HepG2 (cell line): ENCODE measurements around the gene FMO1. TPM values are rescaled to one million over a fixed set of nuclear protein-coding genes. Genes with fewer than 3 reads are reported as not detected.

ENCODE experiments used
- ATAC-seq: fragments of 200-7000 bp; cut with Tn5 transposase; 3 replicates; pipeline ENCODE4 v1.9.1; 2020; ENCODE audit warnings: mild to moderate bottlenecking, moderate library complexity
- BruUV-seq: library from RNA; stranded (reverse); fragments of 400-500 nt; replicated peaks from 2 replicates; lab custom pipeline; 2021; lab: Mats Ljungman, UMichigan
- CTCF ChIA-PET: fragments of 300-600 bp; formaldehyde crosslinking; extraction: SDS; loops from one replicate; lab custom pipeline; 2021; ENCODE audit warnings: low total read pairs, inconsistent platforms, low intra/inter-chr PET ratio; lab: Yijun Ruan, JAX
- POLR2A ChIA-PET: fragments of 350-600 bp; sonication (Branson Sonifier 250); formaldehyde crosslinking; loops from one replicate; lab custom pipeline; 2020; ENCODE audit warnings: antibody characterized with exemption, inconsistent platforms; lab: Yijun Ruan, JAX
- DNase-seq: peaks from one replicate; pipeline ENCODE4 v3.0.0-alpha.2; 2015; ENCODE audit warnings: low spot score
- FAIRE-seq: peaks from 3 replicates; lab custom pipeline; 2011; peaks lifted over from hg19 to GRCh38; lab: Jason Lieb, UNC
- H2AFZ ChIP-seq: one replicate; pipeline ENCODE4 v1.6.1; 2011; ENCODE audit warnings: low read length, inconsistent platforms
- H3K27ac ChIP-seq: fragments of 300-600 bp; 3 replicates; pipeline ENCODE4 v1.8.0; 2011; ENCODE audit warnings: mixed run types, mild to moderate bottlenecking, mixed read lengths, low read length, inconsistent platforms; ENCODE audit not compliant: insufficient read depth; ENCODE audit errors: extremely low read length
- H3K27me3 ChIP-seq, 2 experiments: fragments of 200-600 bp in 1 of 2; 2 replicates in 1 of 2; 3 replicates in 1 of 2; pipeline versions ENCODE4 v1.6.0 to v1.8.0; 2011; ENCODE audit warnings: low read length in 2 of 2, mild to moderate bottlenecking in 2 of 2, moderate library complexity in 2 of 2, inconsistent platforms in 1 of 2; ENCODE audit not compliant: insufficient read depth in 2 of 2, control insufficient read depth in 1 of 2
- H3K36me3 ChIP-seq, 2 experiments: fragments of 200-600 bp in 1 of 2; replicated peaks in 1 of 2; 2 replicates in 1 of 2; 3 replicates in 1 of 2; pipeline versions ENCODE4 v1.5.1 to v1.8.0; 2011; ENCODE audit warnings: low read length in 2 of 2, inconsistent platforms in 1 of 2; ENCODE audit not compliant: insufficient read depth in 2 of 2, control insufficient read depth in 1 of 2
- H3K4me1 ChIP-seq: 2 replicates; pipeline ENCODE4 v1.5.1; 2012; ENCODE audit warnings: low read length, inconsistent platforms; ENCODE audit not compliant: insufficient read depth
- H3K4me2 ChIP-seq: 2 replicates; pipeline ENCODE4 v1.6.0; 2011; ENCODE audit warnings: low read depth, low read length, inconsistent platforms
- H3K4me3 ChIP-seq, 3 experiments: fragments of 200-600 bp in 1 of 3; sonication (generic), shearing (Covaris generic) in 1 of 3; replicated peaks in 1 of 3; 2 replicates each; pipeline ENCODE4 v1.5.1; 2011 to 2016; ENCODE audit warnings: low read length in 3 of 3, inconsistent platforms in 2 of 3, low read depth in 2 of 3, mild to moderate bottlenecking in 2 of 3, control low read depth in 1 of 3, mixed read lengths in 1 of 3; ENCODE audit not compliant: insufficient read depth in 1 of 3
- H3K79me2 ChIP-seq: one replicate; pipeline ENCODE4 v1.6.1; 2011; ENCODE audit warnings: low read length, inconsistent platforms; ENCODE audit not compliant: insufficient read depth
- H3K9ac ChIP-seq: 2 replicates; pipeline ENCODE4 v1.6.0; 2011; ENCODE audit warnings: mild to moderate bottlenecking, low read depth, low read length, inconsistent platforms; ENCODE audit not compliant: insufficient read depth
- H3K9me3 ChIP-seq: 2 replicates; pipeline ENCODE4 v1.5.1; 2012; ENCODE audit warnings: mild to moderate bottlenecking, low read length
- H4K20me1 ChIP-seq: 2 replicates; pipeline ENCODE4 v1.6.0; 2011; ENCODE audit warnings: inconsistent platforms, mild to moderate bottlenecking, low read length, moderate library complexity; ENCODE audit not compliant: insufficient read depth
- AGO1 ChIP-seq: fragments of 200-400 bp; formaldehyde crosslinking; IDR thresholded peaks from 2 replicates; pipeline ENCODE4 v1.6.1; 2017; ENCODE audit warnings: mild to moderate bottlenecking, low read depth, low read length, moderate library complexity; ENCODE audit not compliant: poor library complexity, severe bottlenecking
- CHD2 ChIP-seq: IDR thresholded peaks from 2 replicates; pipeline ENCODE4 v1.6.1; 2011; ENCODE audit warnings: low read depth, low read length, improper control_type of control experiment
- NRL ChIP-seq: sonication (generic); formaldehyde crosslinking; IDR thresholded peaks from 2 replicates; pipeline ENCODE4 v1.5.0; 2020; ENCODE audit warnings: missing genetic modification reagents, mild to moderate bottlenecking, moderate library complexity, borderline replicate concordance
- ZNF143 ChIP-seq: sonication (generic); formaldehyde crosslinking; IDR thresholded peaks from 2 replicates; pipeline ENCODE4 v1.4.0; 2020; ENCODE audit warnings: missing genetic modification reagents
- WGBS: methylation state at CpG from one replicate; pipeline ENCODE4 v1.1.6; 2017; ENCODE audit warnings: low lambda C conversion rate; 5-methylcytosine and 5-hydroxymethylcytosine counted together
- in situ Hi-C: cut with HindIII; loops from 2 replicates; pipeline ENCODE4 v1.10.0; 2017; ENCODE audit warnings: low pct_unique_long_range_greater_than_20kb; ENCODE audit not compliant: extremely low pct_ligation_motif_present
- intact Hi-C: fragments of 100-400 bp; cut with micrococcal nuclease; formaldehyde crosslinking; loops from one replicate; pipeline ENCODE4 v1.10.0; 2022; ENCODE audit not compliant: unreplicated experiment
- polyA plus RNA-seq, 8 experiments: library from polyadenylated mRNA; depleted of rRNA in 3 of 8; stranded (reverse) in 7 of 8; unstranded in 1 of 8; fragments of >200 nt; fragmentation: Illumina TruSeq in 4 of 8; extraction: Trizol in 4 of 8; gene quantifications; 2 replicates each; pipeline versions ENCODE4 v1.2.1 to v1.2.3, GENCODE V29; 2011 to 2016; ENCODE audit warnings: low read depth in 4 of 8, missing spikeins in 1 of 8, mixed read lengths in 1 of 8; ENCODE audit not compliant: insufficient read depth in 1 of 8
- total RNA-seq, 5 experiments: library from RNA; depleted of rRNA; stranded (reverse); fragments of >200 nt; fragmentation: Illumina TruSeq; extraction: Trizol; gene quantifications; 2 replicates each; pipeline ENCODE4 v1.2.3, GENCODE V29; 2016; ENCODE audit warnings: low read depth in 1 of 5
- TF ChIP-seq, protein P1 (sequence below): sonication (generic); formaldehyde crosslinking; IDR thresholded peaks from 2 replicates; pipeline ENCODE4 v1.4.0; 2020; ENCODE audit warnings: missing genetic modification reagents, mild to moderate bottlenecking, borderline replicate concordance
- TF ChIP-seq, protein P2 (sequence below): sonication (generic); formaldehyde crosslinking; IDR thresholded peaks from 2 replicates; pipeline ENCODE4 v1.9.0; 2021; ENCODE audit warnings: missing genetic modification reagents, borderline replicate concordance

FMO1 gene
- total and polyA plus RNA-seq, 2 of the 13 experiments (the other 11 are each of a cell fraction or from before 2014, with no cell fraction given): not detected

DNA sequence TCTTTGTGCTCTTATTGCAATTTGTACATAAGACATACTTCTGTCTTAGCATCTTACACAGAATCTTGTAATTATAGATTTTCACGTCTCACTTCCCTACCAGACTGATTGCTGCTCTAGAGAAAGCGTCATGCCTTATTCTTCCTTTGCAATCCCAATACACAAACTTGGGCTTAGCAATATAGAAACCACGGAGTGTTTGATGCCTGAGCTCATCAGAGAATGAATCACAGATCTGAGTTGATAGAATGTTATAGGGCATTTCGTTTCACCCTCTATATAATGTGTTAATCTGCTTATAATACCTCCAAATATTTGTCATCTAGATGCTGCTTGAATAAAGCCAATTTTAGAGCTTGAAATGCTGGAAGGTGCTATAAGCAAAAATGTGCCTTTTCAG lies 6.6 kb downstream of the FMO1 start:
- intact Hi-C loops: no loop called here
- Histone ChIP-seq H3K27ac (no peak overlapping the region), H3K9me3 (no peaks in the 10 kb centered on the region), H3K27me3 (peaks cover 0 to 13% of the 10 kb centered on the region in 2 experiments; a peak in 2 of 5 replicates), H3K4me1 (no peaks in the 10 kb centered on the region), H3K4me2 (no peak overlapping the region), H3K79me2 (no peaks in the 10 kb centered on the region), H3K9ac (no peak overlapping the region), H3K4me3 (no peak overlapping the region), H2AFZ (no peak overlapping the region), H3K36me3 (no peaks in the 10 kb centered on the region), H4K20me1 (no peaks in the 10 kb centered on the region)
- WGBS: 14% methylated on average over 4 of the region's 4 CpGs
- DNase-seq (no peak), FAIRE-seq (no peak), ATAC-seq (no peak)
- in situ Hi-C loops: no loop called here
- BruUV-seq: no TSS peak
- TF ChIP-seq, protein P1, sequence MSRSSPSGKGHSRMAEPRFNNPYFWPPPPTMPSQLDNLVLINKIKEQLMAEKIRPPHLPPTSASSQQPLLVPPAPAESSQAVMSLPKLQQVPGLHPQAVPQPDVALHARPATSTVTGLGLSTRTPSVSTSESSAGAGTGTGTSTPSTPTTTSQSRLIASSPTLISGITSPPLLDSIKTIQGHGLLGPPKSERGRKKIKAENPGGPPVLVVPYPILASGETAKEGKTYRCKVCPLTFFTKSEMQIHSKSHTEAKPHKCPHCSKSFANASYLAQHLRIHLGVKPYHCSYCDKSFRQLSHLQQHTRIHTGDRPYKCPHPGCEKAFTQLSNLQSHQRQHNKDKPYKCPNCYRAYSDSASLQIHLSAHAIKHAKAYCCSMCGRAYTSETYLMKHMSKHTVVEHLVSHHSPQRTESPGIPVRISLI (CRISPR knock-in tag): no peak
- TF ChIP-seq ZNF143 (CRISPR knock-in tag) (no peak), NRL (CRISPR knock-in tag) (no peak), AGO1 (no peak), CHD2 (no peak)
- TF ChIP-seq, protein P2, sequence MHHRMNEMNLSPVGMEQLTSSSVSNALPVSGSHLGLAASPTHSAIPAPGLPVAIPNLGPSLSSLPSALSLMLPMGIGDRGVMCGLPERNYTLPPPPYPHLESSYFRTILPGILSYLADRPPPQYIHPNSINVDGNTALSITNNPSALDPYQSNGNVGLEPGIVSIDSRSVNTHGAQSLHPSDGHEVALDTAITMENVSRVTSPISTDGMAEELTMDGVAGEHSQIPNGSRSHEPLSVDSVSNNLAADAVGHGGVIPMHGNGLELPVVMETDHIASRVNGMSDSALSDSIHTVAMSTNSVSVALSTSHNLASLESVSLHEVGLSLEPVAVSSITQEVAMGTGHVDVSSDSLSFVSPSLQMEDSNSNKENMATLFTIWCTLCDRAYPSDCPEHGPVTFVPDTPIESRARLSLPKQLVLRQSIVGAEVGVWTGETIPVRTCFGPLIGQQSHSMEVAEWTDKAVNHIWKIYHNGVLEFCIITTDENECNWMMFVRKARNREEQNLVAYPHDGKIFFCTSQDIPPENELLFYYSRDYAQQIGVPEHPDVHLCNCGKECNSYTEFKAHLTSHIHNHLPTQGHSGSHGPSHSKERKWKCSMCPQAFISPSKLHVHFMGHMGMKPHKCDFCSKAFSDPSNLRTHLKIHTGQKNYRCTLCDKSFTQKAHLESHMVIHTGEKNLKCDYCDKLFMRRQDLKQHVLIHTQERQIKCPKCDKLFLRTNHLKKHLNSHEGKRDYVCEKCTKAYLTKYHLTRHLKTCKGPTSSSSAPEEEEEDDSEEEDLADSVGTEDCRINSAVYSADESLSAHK (CRISPR knock-in tag): no peak
- POLR2A ChIA-PET: no interaction called here
- CTCF ChIA-PET: no interaction called here
